Measurements from ENCODE around the gene MGMT. TPM values are rescaled to one million over a fixed set of nuclear protein-coding genes. Genes with fewer than 3 reads are reported as not detected.

MGMT gene
- total and polyA plus RNA-seq, 7 donors = 4.2 to 13.3 (median 7.5) TPM

DNA sequence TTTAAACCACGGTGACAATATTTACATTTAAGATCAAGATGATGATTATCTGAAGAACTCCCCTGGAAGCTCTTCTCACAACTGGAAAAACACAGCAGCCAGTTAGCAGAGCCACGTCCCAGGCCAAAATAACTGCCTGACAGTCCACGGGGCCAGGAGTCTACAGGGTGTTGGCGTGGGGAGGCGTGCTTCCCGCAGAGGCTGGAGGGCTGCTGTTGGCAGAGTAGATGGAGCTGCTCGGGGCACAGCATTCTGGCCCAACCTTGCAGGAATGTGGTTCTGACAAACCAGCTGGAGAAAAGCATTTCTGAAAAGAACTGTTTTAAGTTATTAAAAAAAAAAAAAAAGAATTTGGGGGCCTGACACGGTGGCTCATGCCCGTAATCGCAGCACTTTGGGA, 319.2 kb downstream of the MGMT start:
- intact Hi-C loops (cut with DNase I) = no loop called here
- Histone ChIP-seq H3K27me3 (ENCODE audit: insufficient read depth in 3 of 3, low read length in 2 of 3) (peaks cover 0 to 33% (median 3%) of the 10 kb centered on the region in 3 donors), H3K27ac (no peak overlapping the region), H3K9me3 (no peaks in the 10 kb centered on the region), H3K4me1 (no peaks in the 10 kb centered on the region), H3K4me3 (no peak overlapping the region), H3K36me3 (ENCODE audit: insufficient read depth in 1 of 2, low read depth in 1 of 2) (no peaks in the 10 kb centered on the region)
- ATAC-seq (no peak), DNase-seq (no peak)
- 42 to 51% (median 42%) methylated on average over 10 of the region's 10 CpGs for WGBS, 3 donors
- TF ChIP-seq, protein P1, sequence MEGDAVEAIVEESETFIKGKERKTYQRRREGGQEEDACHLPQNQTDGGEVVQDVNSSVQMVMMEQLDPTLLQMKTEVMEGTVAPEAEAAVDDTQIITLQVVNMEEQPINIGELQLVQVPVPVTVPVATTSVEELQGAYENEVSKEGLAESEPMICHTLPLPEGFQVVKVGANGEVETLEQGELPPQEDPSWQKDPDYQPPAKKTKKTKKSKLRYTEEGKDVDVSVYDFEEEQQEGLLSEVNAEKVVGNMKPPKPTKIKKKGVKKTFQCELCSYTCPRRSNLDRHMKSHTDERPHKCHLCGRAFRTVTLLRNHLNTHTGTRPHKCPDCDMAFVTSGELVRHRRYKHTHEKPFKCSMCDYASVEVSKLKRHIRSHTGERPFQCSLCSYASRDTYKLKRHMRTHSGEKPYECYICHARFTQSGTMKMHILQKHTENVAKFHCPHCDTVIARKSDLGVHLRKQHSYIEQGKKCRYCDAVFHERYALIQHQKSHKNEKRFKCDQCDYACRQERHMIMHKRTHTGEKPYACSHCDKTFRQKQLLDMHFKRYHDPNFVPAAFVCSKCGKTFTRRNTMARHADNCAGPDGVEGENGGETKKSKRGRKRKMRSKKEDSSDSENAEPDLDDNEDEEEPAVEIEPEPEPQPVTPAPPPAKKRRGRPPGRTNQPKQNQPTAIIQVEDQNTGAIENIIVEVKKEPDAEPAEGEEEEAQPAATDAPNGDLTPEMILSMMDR (IDR thresholded peaks at IDR 0.05) = no peak

DNA sequence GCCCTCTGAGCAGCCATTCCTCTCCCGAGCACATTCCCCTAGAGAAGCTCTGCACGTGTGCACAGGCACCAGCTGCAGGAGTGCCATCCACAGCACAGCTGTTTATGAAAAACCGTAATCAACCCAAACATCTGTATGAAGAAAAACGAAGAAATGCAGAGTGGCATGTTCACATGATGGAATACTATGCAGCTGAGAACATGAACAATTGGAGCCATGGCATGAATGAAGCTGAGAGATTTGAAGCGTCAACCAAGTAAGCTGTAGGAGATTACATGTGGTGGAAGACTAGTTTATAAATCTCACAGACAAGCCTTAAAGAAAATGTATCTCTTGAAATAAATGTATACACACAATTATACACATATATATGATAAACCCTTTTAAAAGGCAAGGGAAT, 320.5 kb downstream of the MGMT start:
- H3K4me1 ChIP-seq = no peaks in the 10 kb centered on the region
- no peaks in the 10 kb centered on the region for H3K9me3 ChIP-seq
- intact Hi-C loops (cut with DNase I) = no loop called here
- TF ChIP-seq, protein P1 (IDR thresholded peaks at IDR 0.05) = no peak
- peaks cover 0 to 35% (median 3%) of the 10 kb centered on the region in 3 donors for H3K27me3 ChIP-seq (ENCODE audit: insufficient read depth in 3 of 3, low read length in 2 of 3)
- ATAC-seq (no peak), DNase-seq (no peak)
- no peak overlapping the region for H3K4me3 ChIP-seq
- no peak overlapping the region for H3K27ac ChIP-seq
- no peaks in the 10 kb centered on the region for H3K36me3 ChIP-seq (ENCODE audit: insufficient read depth in 1 of 2, low read depth in 1 of 2)
- WGBS, 3 donors = 61 to 67% (median 66%) methylated on average over 5 of the region's 5 CpGs

GRCh38 chr10:129788215-129788614, 321.2 kb downstream of the MGMT start:
- Histone ChIP-seq H3K9me3 (no peaks in the 10 kb centered on the region), H3K4me1 (no peaks in the 10 kb centered on the region), H3K4me3 (no peak overlapping the region), H3K27ac (no peak overlapping the region), H3K27me3 (ENCODE audit: insufficient read depth in 3 of 3, low read length in 2 of 3) (peaks cover 0 to 35% (median 3%) of the 10 kb centered on the region in 3 donors), H3K36me3 (ENCODE audit: insufficient read depth in 1 of 2, low read depth in 1 of 2) (no peaks in the 10 kb centered on the region)
- TF ChIP-seq, protein P1 (IDR thresholded peaks at IDR 0.05) = no peak
- intact Hi-C loops (cut with DNase I) = no loop called here
- DNase-seq = no peak
- WGBS, 3 donors = 32 to 42% (median 41%) methylated on average over 10 of the region's 10 CpGs
- peak in 1 of 4 donors; percentile 30 for ATAC-seq

GRCh38 chr10:129790715-129791446, 323.8 kb downstream of the MGMT start:
- ATAC-seq (no peak), DNase-seq (no peak)
- no peak overlapping the region for H3K4me3 ChIP-seq
- H3K36me3 ChIP-seq (ENCODE audit: insufficient read depth in 1 of 2, low read depth in 1 of 2) = no peaks in the 10 kb centered on the region
- WGBS, 3 donors = 40 to 45% (median 43%) methylated on average over 17 of the region's 17 CpGs
- TF ChIP-seq, protein P1 (IDR thresholded peaks at IDR 0.05) = no peak
- H3K27ac ChIP-seq = no peak overlapping the region
- H3K9me3 ChIP-seq = no peaks in the 10 kb centered on the region
- intact Hi-C loops (cut with DNase I) = no loop called here
- no peaks in the 10 kb centered on the region for H3K4me1 ChIP-seq
- H3K27me3 ChIP-seq (ENCODE audit: insufficient read depth in 3 of 3, low read length in 2 of 3) = peaks cover 0 to 42% (median 4%) of the 10 kb centered on the region in 3 donors

DNA sequence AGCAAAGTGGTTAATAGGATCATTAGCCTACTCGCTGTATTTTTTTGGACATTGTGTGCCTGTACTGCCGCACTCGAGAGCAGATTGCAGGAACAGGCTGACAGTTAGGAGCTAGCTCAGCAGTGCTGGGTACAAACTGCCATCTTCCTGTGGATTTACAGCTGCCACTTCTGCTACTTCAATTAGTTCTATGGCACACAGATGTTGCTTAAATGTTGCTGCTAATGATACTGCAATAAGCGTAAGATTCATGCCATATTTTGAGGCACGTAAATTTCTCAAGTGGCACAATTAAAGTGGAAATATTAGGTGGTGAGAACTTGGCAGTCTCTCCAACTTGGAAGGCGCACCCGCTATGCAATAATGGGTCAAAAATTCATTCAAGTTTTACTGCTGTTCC, 325.1 kb downstream of the MGMT start:
- H3K4me1 ChIP-seq = no peaks in the 10 kb centered on the region
- no peaks in the 10 kb centered on the region for H3K9me3 ChIP-seq
- no peak overlapping the region for H3K27ac ChIP-seq
- no peaks in the 10 kb centered on the region for H3K36me3 ChIP-seq (ENCODE audit: insufficient read depth in 1 of 2, low read depth in 1 of 2)
- no peak for ATAC-seq
- DNase-seq = no peak
- peaks cover 0 to 32% (median 4%) of the 10 kb centered on the region in 3 donors for H3K27me3 ChIP-seq (ENCODE audit: insufficient read depth in 3 of 3, low read length in 2 of 3)
- no peak overlapping the region for H3K4me3 ChIP-seq
- TF ChIP-seq, protein P1 (IDR thresholded peaks at IDR 0.05) = no peak
- intact Hi-C loops (cut with DNase I) = no loop called here
- WGBS, 3 donors = 32 to 45% (median 41%) methylated on average over 7 of the region's 7 CpGs
